Measurements from ENCODE around the gene SLC25A42.

DNA sequence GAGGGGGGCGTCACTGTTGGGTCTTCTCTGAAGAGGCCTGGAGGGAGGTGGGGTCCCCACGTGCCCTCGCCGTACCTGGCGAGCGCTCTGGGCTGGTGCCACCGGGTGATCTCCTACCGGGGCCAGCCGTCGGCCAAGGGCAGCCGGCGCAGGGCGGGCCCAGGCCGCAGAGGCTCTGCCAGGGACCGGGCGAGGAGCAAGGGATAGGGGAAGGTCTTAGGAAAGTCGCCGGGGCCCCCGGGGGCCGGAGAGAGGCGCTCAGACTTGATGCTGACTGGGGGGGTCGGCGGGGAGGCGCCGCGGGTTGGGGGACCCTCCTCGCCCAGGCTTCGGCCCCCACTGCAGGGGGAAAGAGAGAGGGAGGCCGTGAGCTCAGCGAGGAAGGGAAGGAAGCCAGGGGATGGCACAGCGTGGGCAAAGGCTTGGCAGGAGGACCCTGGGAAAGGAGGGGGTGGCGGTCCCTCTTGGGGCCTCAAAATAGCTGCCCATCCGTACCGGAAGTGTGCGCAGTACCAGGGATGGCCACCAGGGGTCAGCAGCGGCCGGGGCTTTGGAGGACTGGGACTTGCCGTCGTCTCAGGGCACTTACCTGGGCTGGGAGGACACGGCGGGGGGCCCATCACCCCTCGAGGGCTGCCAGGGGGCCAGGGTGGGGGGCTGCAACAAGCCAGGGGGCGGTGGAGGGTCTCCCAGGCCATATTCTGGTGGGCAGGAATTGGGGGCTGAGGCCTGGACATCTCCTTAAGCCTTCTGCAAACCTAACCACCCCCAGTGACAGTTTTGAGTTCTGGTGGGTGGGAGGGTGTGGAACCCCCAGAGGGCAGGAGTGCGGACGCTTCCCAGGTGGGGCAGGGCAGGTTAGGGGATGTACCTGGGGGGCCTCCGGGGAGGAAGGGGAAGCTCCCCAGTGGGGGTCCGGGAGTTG is 82.2 kb downstream of the SLC25A42 start:
- TF ChIP-seq, protein P1, sequence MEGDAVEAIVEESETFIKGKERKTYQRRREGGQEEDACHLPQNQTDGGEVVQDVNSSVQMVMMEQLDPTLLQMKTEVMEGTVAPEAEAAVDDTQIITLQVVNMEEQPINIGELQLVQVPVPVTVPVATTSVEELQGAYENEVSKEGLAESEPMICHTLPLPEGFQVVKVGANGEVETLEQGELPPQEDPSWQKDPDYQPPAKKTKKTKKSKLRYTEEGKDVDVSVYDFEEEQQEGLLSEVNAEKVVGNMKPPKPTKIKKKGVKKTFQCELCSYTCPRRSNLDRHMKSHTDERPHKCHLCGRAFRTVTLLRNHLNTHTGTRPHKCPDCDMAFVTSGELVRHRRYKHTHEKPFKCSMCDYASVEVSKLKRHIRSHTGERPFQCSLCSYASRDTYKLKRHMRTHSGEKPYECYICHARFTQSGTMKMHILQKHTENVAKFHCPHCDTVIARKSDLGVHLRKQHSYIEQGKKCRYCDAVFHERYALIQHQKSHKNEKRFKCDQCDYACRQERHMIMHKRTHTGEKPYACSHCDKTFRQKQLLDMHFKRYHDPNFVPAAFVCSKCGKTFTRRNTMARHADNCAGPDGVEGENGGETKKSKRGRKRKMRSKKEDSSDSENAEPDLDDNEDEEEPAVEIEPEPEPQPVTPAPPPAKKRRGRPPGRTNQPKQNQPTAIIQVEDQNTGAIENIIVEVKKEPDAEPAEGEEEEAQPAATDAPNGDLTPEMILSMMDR (IDR thresholded peaks at IDR 0.05; ENCODE audit: insufficient read depth, low read length), result peak; percentile 98
- TF ChIP-seq, protein P2, sequence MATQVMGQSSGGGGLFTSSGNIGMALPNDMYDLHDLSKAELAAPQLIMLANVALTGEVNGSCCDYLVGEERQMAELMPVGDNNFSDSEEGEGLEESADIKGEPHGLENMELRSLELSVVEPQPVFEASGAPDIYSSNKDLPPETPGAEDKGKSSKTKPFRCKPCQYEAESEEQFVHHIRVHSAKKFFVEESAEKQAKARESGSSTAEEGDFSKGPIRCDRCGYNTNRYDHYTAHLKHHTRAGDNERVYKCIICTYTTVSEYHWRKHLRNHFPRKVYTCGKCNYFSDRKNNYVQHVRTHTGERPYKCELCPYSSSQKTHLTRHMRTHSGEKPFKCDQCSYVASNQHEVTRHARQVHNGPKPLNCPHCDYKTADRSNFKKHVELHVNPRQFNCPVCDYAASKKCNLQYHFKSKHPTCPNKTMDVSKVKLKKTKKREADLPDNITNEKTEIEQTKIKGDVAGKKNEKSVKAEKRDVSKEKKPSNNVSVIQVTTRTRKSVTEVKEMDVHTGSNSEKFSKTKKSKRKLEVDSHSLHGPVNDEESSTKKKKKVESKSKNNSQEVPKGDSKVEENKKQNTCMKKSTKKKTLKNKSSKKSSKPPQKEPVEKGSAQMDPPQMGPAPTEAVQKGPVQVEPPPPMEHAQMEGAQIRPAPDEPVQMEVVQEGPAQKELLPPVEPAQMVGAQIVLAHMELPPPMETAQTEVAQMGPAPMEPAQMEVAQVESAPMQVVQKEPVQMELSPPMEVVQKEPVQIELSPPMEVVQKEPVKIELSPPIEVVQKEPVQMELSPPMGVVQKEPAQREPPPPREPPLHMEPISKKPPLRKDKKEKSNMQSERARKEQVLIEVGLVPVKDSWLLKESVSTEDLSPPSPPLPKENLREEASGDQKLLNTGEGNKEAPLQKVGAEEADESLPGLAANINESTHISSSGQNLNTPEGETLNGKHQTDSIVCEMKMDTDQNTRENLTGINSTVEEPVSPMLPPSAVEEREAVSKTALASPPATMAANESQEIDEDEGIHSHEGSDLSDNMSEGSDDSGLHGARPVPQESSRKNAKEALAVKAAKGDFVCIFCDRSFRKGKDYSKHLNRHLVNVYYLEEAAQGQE (IDR thresholded peaks at IDR 0.05; ENCODE audit: insufficient replicate concordance, low read depth), result no peak
- TF ChIP-seq POLR2AphosphoS5 (IDR thresholded peaks at IDR 0.05; ENCODE audit: low read depth) (no peak; the same call in 1 of the 2 replicates), SPI1 (IDR thresholded peaks at IDR 0.05; ENCODE audit: borderline replicate concordance, low read depth) (no peak), GABPA (IDR thresholded peaks at IDR 0.05; ENCODE audit: low read depth) (no peak)

All from HL-60 (cell line).